ENCODE data around the gene ST6GALNAC4.

The ST6GALNAC4 gene

DNA sequence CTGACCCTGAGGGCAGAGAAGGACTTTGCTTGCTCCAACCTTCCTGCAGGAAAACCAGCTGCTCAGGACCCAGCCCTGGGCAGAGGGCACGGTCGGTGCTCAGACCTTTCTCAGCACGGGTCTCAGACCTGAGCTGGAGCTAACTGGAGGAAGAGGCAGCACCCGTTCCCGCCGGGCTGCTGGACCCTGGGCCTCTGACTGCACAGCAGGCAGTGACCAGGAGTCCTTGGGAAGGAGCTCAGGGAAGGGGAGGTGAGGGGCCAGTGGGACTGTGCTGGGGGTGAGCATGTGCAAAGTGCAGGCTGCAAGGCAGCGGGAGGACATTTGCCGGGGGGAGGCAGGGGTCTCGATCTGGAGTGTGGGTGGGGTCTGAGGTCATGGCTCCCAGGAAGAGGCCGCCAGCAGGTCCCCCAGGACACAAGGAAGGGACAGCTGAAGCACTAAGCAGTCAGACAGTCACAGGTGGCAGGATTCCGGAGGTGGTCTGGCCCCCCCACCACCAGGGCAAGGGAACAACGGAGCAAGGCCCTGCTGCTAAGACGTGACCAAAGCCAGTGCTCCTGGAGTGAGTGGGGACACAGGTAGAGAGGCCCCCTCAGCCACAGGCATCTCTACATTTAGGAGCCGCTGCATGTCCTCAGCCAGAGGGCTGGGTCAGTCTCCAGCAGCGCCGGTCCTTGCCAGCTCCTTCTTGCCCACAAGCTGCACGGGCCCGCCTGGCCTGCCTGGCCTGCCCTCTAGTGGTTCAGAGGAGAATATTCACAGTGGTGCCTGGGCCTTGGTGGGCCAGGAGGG, 25.6 kb upstream of the ST6GALNAC4 start:
- Histone ChIP-seq H3K79me1 (ENCODE audit: low read depth, low read length) (peaks cover 2% of the 10 kb centered on the region), H2BK12ac (ENCODE audit: low read length) (no peak overlapping the region), H3K27me3 (ENCODE audit: control insufficient read depth in 3 of 3, insufficient read depth in 3 of 3, low read depth in 1 of 3, low read length in 3 of 3) (no peaks in the 10 kb centered on the region), H2AFZ (ENCODE audit: low read length) (no peak overlapping the region), H4K8ac (ENCODE audit: low read depth, low read length) (no peak overlapping the region), H2BK120ac (ENCODE audit: low read depth, low read length) (no peak overlapping the region), H3K4me3 (ENCODE audit: low read length in 2 of 2) (no peak overlapping the region), H3K4me2 (ENCODE audit: insufficient read depth, low read length, poor library complexity, severe bottlenecking) (no peak overlapping the region), H3K9ac (ENCODE audit: low read depth, low read length, poor library complexity) (peak overlapping the region; percentile 85), H3K36me3 (replicated peaks in 1 of 2; ENCODE audit: control insufficient read depth in 2 of 2, insufficient read depth in 2 of 2, low read length in 2 of 2) (peaks cover 28 to 53% of the 10 kb centered on the region in 2 donors), H2AK5ac (ENCODE audit: low read depth, low read length) (peak overlapping the region; percentile 22), H3K23ac (ENCODE audit: low read depth, low read length, poor library complexity) (peak overlapping the region; percentile 22), H3K27ac (replicated peaks; ENCODE audit: low read length) (no peak overlapping the region), H3K4me1 (ENCODE audit: control insufficient read depth in 2 of 2, insufficient read depth in 1 of 2, low read depth in 1 of 2, low read length in 2 of 2) (peaks cover 3 to 9% of the 10 kb centered on the region in 2 donors), H3K4ac (ENCODE audit: low read length) (no peak overlapping the region), H4K91ac (ENCODE audit: low read depth, low read length, poor library complexity) (no peak overlapping the region), H3K14ac (ENCODE audit: low read length) (no peak overlapping the region), H3K18ac (ENCODE audit: low read length) (no peak overlapping the region), H2BK15ac (ENCODE audit: low read length) (no peak overlapping the region), H2BK5ac (ENCODE audit: low read length) (no peak overlapping the region), H3K9me3 (replicated peaks in 1 of 2; ENCODE audit: control insufficient read depth in 2 of 2, insufficient read depth in 1 of 2, low read depth in 1 of 2, low read length in 2 of 2) (no peaks in the 10 kb centered on the region)
- no CpG with 5 or more reads among the region's 18 CpGs for WGBS, 2 donors (ENCODE audit: extremely low coverage in 2 of 2, insufficient read length in 2 of 2, insufficient replicate concordance in 1 of 2)
- DNase-seq (ENCODE audit: low spot score) = peak; percentile 61

GRCh38 chr9:127941961-127942215, 25.0 kb upstream of the ST6GALNAC4 start:
- no peak overlapping the region for H4K91ac ChIP-seq (ENCODE audit: low read depth, low read length, poor library complexity)
- no CpG with 5 or more reads among the region's 3 CpGs for WGBS, 2 donors (ENCODE audit: extremely low coverage in 2 of 2, insufficient read length in 2 of 2, insufficient replicate concordance in 1 of 2)
- no peak overlapping the region for H3K4me3 ChIP-seq (ENCODE audit: low read length in 2 of 2)
- H3K4me2 ChIP-seq (ENCODE audit: insufficient read depth, low read length, poor library complexity, severe bottlenecking) = no peak overlapping the region
- no peak overlapping the region for H2AFZ ChIP-seq (ENCODE audit: low read length)
- DNase-seq (ENCODE audit: low spot score) = no peak
- H3K23ac ChIP-seq (ENCODE audit: low read depth, low read length, poor library complexity) = no peak overlapping the region
- no peak overlapping the region for H3K4ac ChIP-seq (ENCODE audit: low read length)
- no peak overlapping the region for H3K9ac ChIP-seq (ENCODE audit: low read depth, low read length, poor library complexity)
- H3K27me3 ChIP-seq (ENCODE audit: control insufficient read depth in 3 of 3, insufficient read depth in 3 of 3, low read depth in 1 of 3, low read length in 3 of 3) = no peaks in the 10 kb centered on the region
- H3K79me1 ChIP-seq (ENCODE audit: low read depth, low read length) = peaks cover 5% of the 10 kb centered on the region
- peaks cover 28 to 52% of the 10 kb centered on the region in 2 donors for H3K36me3 ChIP-seq (replicated peaks in 1 of 2; ENCODE audit: control insufficient read depth in 2 of 2, insufficient read depth in 2 of 2, low read length in 2 of 2)
- H3K18ac ChIP-seq (ENCODE audit: low read length) = no peak overlapping the region
- no peaks in the 10 kb centered on the region for H3K9me3 ChIP-seq (replicated peaks in 1 of 2; ENCODE audit: control insufficient read depth in 2 of 2, insufficient read depth in 1 of 2, low read depth in 1 of 2, low read length in 2 of 2)
- no peak overlapping the region for H2BK5ac ChIP-seq (ENCODE audit: low read length)
- H3K27ac ChIP-seq (replicated peaks; ENCODE audit: low read length) = no peak overlapping the region
- H2AK5ac ChIP-seq (ENCODE audit: low read depth, low read length) = no peak overlapping the region
- H2BK15ac ChIP-seq (ENCODE audit: low read length) = no peak overlapping the region
- H3K4me1 ChIP-seq (ENCODE audit: control insufficient read depth in 2 of 2, insufficient read depth in 1 of 2, low read depth in 1 of 2, low read length in 2 of 2) = peaks cover 7 to 9% of the 10 kb centered on the region in 2 donors
- no peak overlapping the region for H2BK120ac ChIP-seq (ENCODE audit: low read depth, low read length)
- H4K8ac ChIP-seq (ENCODE audit: low read depth, low read length) = no peak overlapping the region
- H2BK12ac ChIP-seq (ENCODE audit: low read length) = no peak overlapping the region
- H3K14ac ChIP-seq (ENCODE audit: low read length) = no peak overlapping the region

GRCh38 chr9:127941062-127941960, 24.5 kb upstream of the ST6GALNAC4 start:
- no peaks in the 10 kb centered on the region for H3K27me3 ChIP-seq (ENCODE audit: control insufficient read depth in 3 of 3, insufficient read depth in 3 of 3, low read depth in 1 of 3, low read length in 3 of 3)
- H2BK12ac ChIP-seq (ENCODE audit: low read length) = no peak overlapping the region
- H3K4me2 ChIP-seq (ENCODE audit: insufficient read depth, low read length, poor library complexity, severe bottlenecking) = no peak overlapping the region
- no peak overlapping the region for H3K9ac ChIP-seq (ENCODE audit: low read depth, low read length, poor library complexity)
- H3K4ac ChIP-seq (ENCODE audit: low read length) = no peak overlapping the region
- no peaks in the 10 kb centered on the region for H3K9me3 ChIP-seq (replicated peaks in 1 of 2; ENCODE audit: control insufficient read depth in 2 of 2, insufficient read depth in 1 of 2, low read depth in 1 of 2, low read length in 2 of 2)
- no peak overlapping the region for H2BK120ac ChIP-seq (ENCODE audit: low read depth, low read length)
- no peak overlapping the region for H3K27ac ChIP-seq (replicated peaks; ENCODE audit: low read length)
- peak overlapping the region; percentile 27 for H2BK5ac ChIP-seq (ENCODE audit: low read length)
- no peak overlapping the region for H3K4me3 ChIP-seq (ENCODE audit: low read length in 2 of 2)
- peaks cover 7% of the 10 kb centered on the region for H3K79me1 ChIP-seq (ENCODE audit: low read depth, low read length)
- no peak overlapping the region for H4K91ac ChIP-seq (ENCODE audit: low read depth, low read length, poor library complexity)
- DNase-seq (ENCODE audit: low spot score) = no peak
- H3K18ac ChIP-seq (ENCODE audit: low read length) = no peak overlapping the region
- no peak overlapping the region for H2BK15ac ChIP-seq (ENCODE audit: low read length)
- H3K4me1 ChIP-seq (ENCODE audit: control insufficient read depth in 2 of 2, insufficient read depth in 1 of 2, low read depth in 1 of 2, low read length in 2 of 2) = peaks cover 11 to 12% of the 10 kb centered on the region in 2 donors
- H3K36me3 ChIP-seq (replicated peaks in 1 of 2; ENCODE audit: control insufficient read depth in 2 of 2, insufficient read depth in 2 of 2, low read length in 2 of 2) = peaks cover 28 to 54% of the 10 kb centered on the region in 2 donors
- WGBS, 2 donors (ENCODE audit: extremely low coverage in 2 of 2, insufficient read length in 2 of 2, insufficient replicate concordance in 1 of 2) = no CpG with 5 or more reads among the region's 18 CpGs
- no peak overlapping the region for H4K8ac ChIP-seq (ENCODE audit: low read depth, low read length)
- no peak overlapping the region for H3K23ac ChIP-seq (ENCODE audit: low read depth, low read length, poor library complexity)
- H2AK5ac ChIP-seq (ENCODE audit: low read depth, low read length) = no peak overlapping the region
- no peak overlapping the region for H3K14ac ChIP-seq (ENCODE audit: low read length)
- H2AFZ ChIP-seq (ENCODE audit: low read length) = no peak overlapping the region

DNA sequence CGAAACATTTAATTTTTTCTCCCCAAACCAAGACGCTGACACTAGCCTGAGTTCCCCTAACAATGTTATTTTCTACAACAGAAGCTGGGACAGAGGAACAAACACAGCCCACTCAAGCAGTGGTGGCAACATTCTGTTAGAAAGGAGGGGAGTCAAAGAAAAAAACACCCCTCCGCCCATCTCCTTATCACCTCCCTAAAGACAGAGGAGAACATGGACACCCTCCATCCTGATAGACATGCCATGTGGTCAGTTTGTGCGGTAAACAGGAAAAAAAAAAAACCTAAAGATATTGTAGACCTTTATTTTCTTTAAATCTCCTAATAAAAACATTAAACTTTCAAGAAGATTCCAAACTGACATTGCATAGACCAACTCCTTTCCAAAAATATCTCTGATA, 23.8 kb upstream of the ST6GALNAC4 start:
- H3K9me3 ChIP-seq (replicated peaks in 1 of 2; ENCODE audit: control insufficient read depth in 2 of 2, insufficient read depth in 1 of 2, low read depth in 1 of 2, low read length in 2 of 2) = no peaks in the 10 kb centered on the region
- no peak for DNase-seq (ENCODE audit: low spot score)
- no peak overlapping the region for H2BK120ac ChIP-seq (ENCODE audit: low read depth, low read length)
- H3K9ac ChIP-seq (ENCODE audit: low read depth, low read length, poor library complexity) = no peak overlapping the region
- H2BK15ac ChIP-seq (ENCODE audit: low read length) = no peak overlapping the region
- no peak overlapping the region for H3K4me2 ChIP-seq (ENCODE audit: insufficient read depth, low read length, poor library complexity, severe bottlenecking)
- H3K4me1 ChIP-seq (ENCODE audit: control insufficient read depth in 2 of 2, insufficient read depth in 1 of 2, low read depth in 1 of 2, low read length in 2 of 2) = peaks cover 16% of the 10 kb centered on the region in 2 donors
- no peak overlapping the region for H3K23ac ChIP-seq (ENCODE audit: low read depth, low read length, poor library complexity)
- H2BK12ac ChIP-seq (ENCODE audit: low read length) = no peak overlapping the region
- peaks cover 12% of the 10 kb centered on the region for H3K79me1 ChIP-seq (ENCODE audit: low read depth, low read length)
- no peak overlapping the region for H3K4me3 ChIP-seq (ENCODE audit: low read length in 2 of 2)
- no CpG with 5 or more reads among the region's 4 CpGs for WGBS, 2 donors (ENCODE audit: extremely low coverage in 2 of 2, insufficient read length in 2 of 2, insufficient replicate concordance in 1 of 2)
- H4K8ac ChIP-seq (ENCODE audit: low read depth, low read length) = no peak overlapping the region
- H3K14ac ChIP-seq (ENCODE audit: low read length) = no peak overlapping the region
- H3K27ac ChIP-seq (replicated peaks; ENCODE audit: low read length) = no peak overlapping the region
- no peak overlapping the region for H2BK5ac ChIP-seq (ENCODE audit: low read length)
- no peak overlapping the region for H3K4ac ChIP-seq (ENCODE audit: low read length)
- H4K91ac ChIP-seq (ENCODE audit: low read depth, low read length, poor library complexity) = no peak overlapping the region
- H2AFZ ChIP-seq (ENCODE audit: low read length) = no peak overlapping the region
- H3K27me3 ChIP-seq (ENCODE audit: control insufficient read depth in 3 of 3, insufficient read depth in 3 of 3, low read depth in 1 of 3, low read length in 3 of 3) = no peaks in the 10 kb centered on the region
- H2AK5ac ChIP-seq (ENCODE audit: low read depth, low read length) = no peak overlapping the region
- no peak overlapping the region for H3K18ac ChIP-seq (ENCODE audit: low read length)
- peaks cover 32 to 57% of the 10 kb centered on the region in 2 donors for H3K36me3 ChIP-seq (replicated peaks in 1 of 2; ENCODE audit: control insufficient read depth in 2 of 2, insufficient read depth in 2 of 2, low read length in 2 of 2)
